ENCODE data around the gene MISP. TPM values are rescaled to one million over a fixed set of nuclear protein-coding genes. Genes with fewer than 3 reads are reported as not detected.
A peak's percentile ranks its signal among the peaks of the same experiment; 100 is the strongest.

Gene MISP
- total and polyA plus RNA-seq, 2 of the 13 experiments (the other 11 are each of a cell fraction or from before 2014, with no cell fraction given), result 0.67 to 1.3 TPM

GRCh38 chr19:738509-739128 lies 12.3 kb upstream of the MISP start (continued):
- TF ChIP-seq YY1 (IDR thresholded peaks at IDR 0.05; ENCODE audit: insufficient read depth, insufficient replicate concordance, low read depth, low read length), result peak; percentile 41
- TF ChIP-seq, protein P1, sequence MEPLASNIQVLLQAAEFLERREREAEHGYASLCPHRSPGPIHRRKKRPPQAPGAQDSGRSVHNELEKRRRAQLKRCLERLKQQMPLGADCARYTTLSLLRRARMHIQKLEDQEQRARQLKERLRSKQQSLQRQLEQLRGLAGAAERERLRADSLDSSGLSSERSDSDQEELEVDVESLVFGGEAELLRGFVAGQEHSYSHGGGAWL (CRISPR knock-in tag; IDR thresholded peaks at IDR 0.05), result peak; percentile 72
- TF ChIP-seq, protein P2, sequence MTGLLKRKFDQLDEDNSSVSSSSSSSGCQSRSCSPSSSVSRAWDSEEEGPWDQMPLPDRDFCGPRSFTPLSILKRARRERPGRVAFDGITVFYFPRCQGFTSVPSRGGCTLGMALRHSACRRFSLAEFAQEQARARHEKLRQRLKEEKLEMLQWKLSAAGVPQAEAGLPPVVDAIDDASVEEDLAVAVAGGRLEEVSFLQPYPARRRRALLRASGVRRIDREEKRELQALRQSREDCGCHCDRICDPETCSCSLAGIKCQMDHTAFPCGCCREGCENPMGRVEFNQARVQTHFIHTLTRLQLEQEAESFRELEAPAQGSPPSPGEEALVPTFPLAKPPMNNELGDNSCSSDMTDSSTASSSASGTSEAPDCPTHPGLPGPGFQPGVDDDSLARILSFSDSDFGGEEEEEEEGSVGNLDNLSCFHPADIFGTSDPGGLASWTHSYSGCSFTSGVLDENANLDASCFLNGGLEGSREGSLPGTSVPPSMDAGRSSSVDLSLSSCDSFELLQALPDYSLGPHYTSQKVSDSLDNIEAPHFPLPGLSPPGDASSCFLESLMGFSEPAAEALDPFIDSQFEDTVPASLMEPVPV (CRISPR knock-in tag; IDR thresholded peaks at IDR 0.05), result peak; percentile 83
- peak; percentile 70 for TF ChIP-seq ARNT2 (CRISPR knock-in tag; IDR thresholded peaks at IDR 0.05; ENCODE audit: low read depth)
- no peak for TF ChIP-seq SMC3 (IDR thresholded peaks at IDR 0.05; ENCODE audit: low read length)
- TF ChIP-seq, protein P3, sequence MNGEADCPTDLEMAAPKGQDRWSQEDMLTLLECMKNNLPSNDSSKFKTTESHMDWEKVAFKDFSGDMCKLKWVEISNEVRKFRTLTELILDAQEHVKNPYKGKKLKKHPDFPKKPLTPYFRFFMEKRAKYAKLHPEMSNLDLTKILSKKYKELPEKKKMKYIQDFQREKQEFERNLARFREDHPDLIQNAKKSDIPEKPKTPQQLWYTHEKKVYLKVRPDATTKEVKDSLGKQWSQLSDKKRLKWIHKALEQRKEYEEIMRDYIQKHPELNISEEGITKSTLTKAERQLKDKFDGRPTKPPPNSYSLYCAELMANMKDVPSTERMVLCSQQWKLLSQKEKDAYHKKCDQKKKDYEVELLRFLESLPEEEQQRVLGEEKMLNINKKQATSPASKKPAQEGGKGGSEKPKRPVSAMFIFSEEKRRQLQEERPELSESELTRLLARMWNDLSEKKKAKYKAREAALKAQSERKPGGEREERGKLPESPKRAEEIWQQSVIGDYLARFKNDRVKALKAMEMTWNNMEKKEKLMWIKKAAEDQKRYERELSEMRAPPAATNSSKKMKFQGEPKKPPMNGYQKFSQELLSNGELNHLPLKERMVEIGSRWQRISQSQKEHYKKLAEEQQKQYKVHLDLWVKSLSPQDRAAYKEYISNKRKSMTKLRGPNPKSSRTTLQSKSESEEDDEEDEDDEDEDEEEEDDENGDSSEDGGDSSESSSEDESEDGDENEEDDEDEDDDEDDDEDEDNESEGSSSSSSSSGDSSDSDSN (CRISPR knock-in tag; IDR thresholded peaks at IDR 0.05), result peak; percentile 70; the same call in 1 of the 2 replicates
- TF ChIP-seq HOXA3 (CRISPR knock-in tag; IDR thresholded peaks at IDR 0.05), result peak; percentile 96
- peak in 1 of 2 experiments; percentile 71; a peak in 2 of 4 replicates for TF ChIP-seq HMGXB4 (CRISPR knock-in tag; IDR thresholded peaks at IDR 0.05; ENCODE audit: borderline replicate concordance in 1 of 2, low read depth in 1 of 2)
- TF ChIP-seq ZNF251 (CRISPR knock-in tag; IDR thresholded peaks at IDR 0.05), result 0 out of 2 replicates have a peak, but pooled peaks have one; percentile 50
- no peak for TF ChIP-seq TAF15 (IDR thresholded peaks at IDR 0.05; ENCODE audit: low read depth, low read length, poor library complexity, severe bottlenecking)
- peak; percentile 98 for TF ChIP-seq PHF21A (CRISPR knock-in tag; IDR thresholded peaks at IDR 0.05)
- TF ChIP-seq, protein P4, sequence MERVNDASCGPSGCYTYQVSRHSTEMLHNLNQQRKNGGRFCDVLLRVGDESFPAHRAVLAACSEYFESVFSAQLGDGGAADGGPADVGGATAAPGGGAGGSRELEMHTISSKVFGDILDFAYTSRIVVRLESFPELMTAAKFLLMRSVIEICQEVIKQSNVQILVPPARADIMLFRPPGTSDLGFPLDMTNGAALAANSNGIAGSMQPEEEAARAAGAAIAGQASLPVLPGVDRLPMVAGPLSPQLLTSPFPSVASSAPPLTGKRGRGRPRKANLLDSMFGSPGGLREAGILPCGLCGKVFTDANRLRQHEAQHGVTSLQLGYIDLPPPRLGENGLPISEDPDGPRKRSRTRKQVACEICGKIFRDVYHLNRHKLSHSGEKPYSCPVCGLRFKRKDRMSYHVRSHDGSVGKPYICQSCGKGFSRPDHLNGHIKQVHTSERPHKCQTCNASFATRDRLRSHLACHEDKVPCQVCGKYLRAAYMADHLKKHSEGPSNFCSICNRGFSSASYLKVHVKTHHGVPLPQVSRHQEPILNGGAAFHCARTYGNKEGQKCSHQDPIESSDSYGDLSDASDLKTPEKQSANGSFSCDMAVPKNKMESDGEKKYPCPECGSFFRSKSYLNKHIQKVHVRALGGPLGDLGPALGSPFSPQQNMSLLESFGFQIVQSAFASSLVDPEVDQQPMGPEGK (CRISPR knock-in tag; IDR thresholded peaks at IDR 0.05), result peak; percentile 100
- TF ChIP-seq ZNF296 (CRISPR knock-in tag; conservative IDR thresholded peaks at IDR 0.05), result 0 out of 2 replicates have a peak, but pooled peaks have one; percentile 64
- TF ChIP-seq ETV5 (CRISPR knock-in tag; IDR thresholded peaks at IDR 0.05; ENCODE audit: borderline replicate concordance), result peak; percentile 66
- no peak for TF ChIP-seq ZNF850 (CRISPR knock-in tag; conservative IDR thresholded peaks at IDR 0.05)
- TF ChIP-seq RBM39 (IDR thresholded peaks at IDR 0.05; ENCODE audit: low read depth, low read length, poor library complexity, severe bottlenecking), result no peak
- TF ChIP-seq GMEB1 (CRISPR knock-in tag; IDR thresholded peaks at IDR 0.05; ENCODE audit: borderline replicate concordance), result peak; percentile 40; the same call in 1 of the 2 replicates
- TF ChIP-seq DMAP1 (CRISPR knock-in tag; IDR thresholded peaks at IDR 0.05), result peak; percentile 81

Data from HepG2 (cell line).